NOMO-1 (cell line): ENCODE data around the gene MYZAP.

Experiments used
- DNase-seq, 2 experiments: peaks; one replicate each; lab custom pipeline; 2025; ENCODE audit not compliant: unreplicated experiment in 2 of 2; lab: John Stamatoyannopoulos, UW

MYZAP gene

GRCh38 chr15:57685306-57686095 is 93.8 kb downstream of the MYZAP start:
- DNase-seq: no peak

- DNase-seq: no peak
Measured at GRCh38 chr15:57686657-57687056, 95.0 kb downstream of the MYZAP start.

- no peak for DNase-seq
Measured at GRCh38 chr15:57690341-57690966, 98.8 kb downstream of the MYZAP start.

- DNase-seq: no peak
Measured at GRCh38 chr15:57691082-57691481, 99.4 kb downstream of the MYZAP start.

- no peak for DNase-seq
Measured at GRCh38 chr15:57692709-57693108, 101.0 kb downstream of the MYZAP start.

GRCh38 chr15:57694279-57694678 is 102.6 kb downstream of the MYZAP start:
- DNase-seq: no peak

GRCh38 chr15:57696146-57696545 is 104.4 kb downstream of the MYZAP start:
- no peak for DNase-seq

GRCh38 chr15:57697588-57697987 is 105.9 kb downstream of the MYZAP start:
- DNase-seq: no peak

GRCh38 chr15:57698243-57698642 is 106.5 kb downstream of the MYZAP start:
- DNase-seq: no peak

GRCh38 chr15:57698991-57699390 is 107.3 kb downstream of the MYZAP start:
- DNase-seq: no peak

GRCh38 chr15:57703387-57703786 is 111.7 kb downstream of the MYZAP start:
- no peak for DNase-seq

- DNase-seq: no peak
Measured at GRCh38 chr15:57704441-57704840, 112.7 kb downstream of the MYZAP start.

GRCh38 chr15:57705746-57706404 is 114.2 kb downstream of the MYZAP start:
- no peak for DNase-seq

GRCh38 chr15:57706405-57707209 is 114.9 kb downstream of the MYZAP start, which contains the start of gene POLR2M:
Gene POLR2M, plus strand, starts transcription at chr15:57706714. Its CDS starts 129 bp downstream, at chr15:57706843.
- DNase-seq: peak; percentile 85 to 90

- no peak for DNase-seq
Measured at GRCh38 chr15:57708047-57708446, 116.3 kb downstream of the MYZAP start.

GRCh38 chr15:57718309-57718708 is 126.6 kb downstream of the MYZAP start:
- DNase-seq: no peak

GRCh38 chr15:57720867-57721266 is 129.2 kb downstream of the MYZAP start:
- no peak for DNase-seq

- no peak for DNase-seq
Measured at GRCh38 chr15:57726411-57726810, 134.7 kb downstream of the MYZAP start.

- DNase-seq: no peak
Measured at GRCh38 chr15:57727031-57727430, 135.3 kb downstream of the MYZAP start.

- DNase-seq: no peak
Measured at GRCh38 chr15:57728436-57728835, 136.7 kb downstream of the MYZAP start.

GRCh38 chr15:57730876-57731275 is 139.2 kb downstream of the MYZAP start:
- DNase-seq: no peak
